T-helper 2 cell treated with Interferon-gamma antibody and Interleukin-4, amounts not matched to agents 5 μg/mL and 100 μg/mL, for 36 hours (primary cell): ENCODE measurements around the gene ZNF827.

Experiments
- DNase-seq: peaks from one replicate; pipeline ENCODE4 v3.0.0; 2021; ENCODE audit warnings: low spot score
- H3K27ac Mint-ChIP-seq: one replicate; pipeline ENCODE4 v1.8.0; 2021; ENCODE audit warnings: mild to moderate bottlenecking, mixed read lengths
- H3K27me3 Mint-ChIP-seq: one replicate; pipeline ENCODE4 v1.8.0; 2021; ENCODE audit warnings: low read depth, mixed read lengths
- H3K36me3 Mint-ChIP-seq: one replicate; pipeline ENCODE4 v1.8.0; 2021; ENCODE audit warnings: low read depth, mixed read lengths
- H3K4me1 Mint-ChIP-seq: one replicate; pipeline ENCODE4 v1.8.0; 2021; ENCODE audit warnings: low read depth, mixed read lengths
- H3K4me3 Mint-ChIP-seq: one replicate; pipeline ENCODE4 v1.8.0; 2022; ENCODE audit warnings: mild to moderate bottlenecking, moderate library complexity, mixed read lengths
- H3K9me3 Mint-ChIP-seq: one replicate; pipeline ENCODE4 v1.8.0; 2021; ENCODE audit warnings: mixed read lengths

ZNF827 gene

DNA sequence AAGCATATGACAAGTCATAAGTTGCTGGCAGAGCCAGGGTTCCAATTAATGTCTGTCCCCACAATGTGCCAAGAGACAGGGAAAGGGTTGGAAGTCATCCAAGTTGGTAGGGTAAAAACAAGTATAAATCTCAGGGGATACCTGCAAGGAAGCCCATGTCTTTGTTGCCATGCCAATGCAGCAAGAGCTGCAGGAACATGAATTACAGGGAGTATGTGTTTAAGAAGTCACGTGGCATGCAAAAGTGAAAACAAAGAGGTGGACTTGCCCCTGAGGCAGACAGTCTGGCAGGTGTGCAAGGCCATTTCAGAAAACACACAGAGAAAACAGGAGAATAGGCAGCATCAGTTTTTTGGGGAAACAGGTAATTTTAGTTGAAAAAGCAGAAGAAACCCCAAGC lies 229.3 kb downstream of the ZNF827 start:
- DNase-seq, result no peak
- no peaks in the 10 kb centered on the region for H3K27me3 Mint-ChIP-seq
- H3K4me1 Mint-ChIP-seq, result peaks cover 10% of the 10 kb centered on the region
- peaks cover 37% of the 10 kb centered on the region for H3K9me3 Mint-ChIP-seq
- no peak overlapping the region for H3K27ac Mint-ChIP-seq
- no peak overlapping the region for H3K4me3 Mint-ChIP-seq
- H3K36me3 Mint-ChIP-seq, result peaks cover 5% of the 10 kb centered on the region
